GM23248 (cell line): ENCODE results near the gene CCDC92. TPM values are rescaled to one million over a fixed set of nuclear protein-coding genes. Genes with fewer than 3 reads are reported as not detected.

Experiments
- DNase-seq: peaks from one replicate; pipeline ENCODE4 v3.0.0-alpha.2; 2015
- H2AFZ ChIP-seq: fragments of 200-600 bp; sonication (generic); 2 replicates; pipeline ENCODE4 v1.6.1; 2016; ENCODE audit warnings: antibody characterized with exemption
- H3F3A ChIP-seq: fragments of 200-600 bp; sonication (generic); 2 replicates; pipeline ENCODE4 v1.6.1; 2016; ENCODE audit warnings: mild to moderate bottlenecking, antibody characterized with exemption, mixed run types; ENCODE audit not compliant: insufficient read depth
- H3K27ac ChIP-seq: fragments of 200-600 bp; sonication (generic); 2 replicates; pipeline ENCODE4 v1.5.1; 2016; ENCODE audit warnings: mild to moderate bottlenecking
- H3K27me3 ChIP-seq: fragments of 200-600 bp; sonication (generic); replicated peaks from 2 replicates; pipeline ENCODE4 v1.6.1; 2016; ENCODE audit warnings: mild to moderate bottlenecking; ENCODE audit not compliant: insufficient read depth
- H3K36me3 ChIP-seq: fragments of 200-600 bp; sonication (generic); 2 replicates; pipeline ENCODE4 v1.6.1; 2016; ENCODE audit warnings: low read depth, mild to moderate bottlenecking
- H3K4me1 ChIP-seq: fragments of 200-600 bp; sonication (generic); 2 replicates; pipeline ENCODE4 v1.6.1; 2016; ENCODE audit warnings: mild to moderate bottlenecking; ENCODE audit not compliant: insufficient read depth
- H3K4me2 ChIP-seq: fragments of 200-600 bp; sonication (generic); one replicate; pipeline ENCODE4 v1.6.1; 2016; ENCODE audit warnings: mild to moderate bottlenecking; ENCODE audit not compliant: unreplicated experiment
- H3K4me3 ChIP-seq: fragments of 200-600 bp; sonication (generic); 2 replicates; pipeline ENCODE4 v1.5.1; 2016; ENCODE audit warnings: mild to moderate bottlenecking
- H3K79me2 ChIP-seq: fragments of 200-600 bp; sonication (generic); 2 replicates; pipeline ENCODE4 v1.6.1; 2016; ENCODE audit warnings: mild to moderate bottlenecking; ENCODE audit not compliant: insufficient read depth
- H3K9ac ChIP-seq: fragments of 200-600 bp; sonication (generic); 2 replicates; pipeline ENCODE4 v1.6.1; 2016; ENCODE audit warnings: mild to moderate bottlenecking
- H3K9me2 ChIP-seq: fragments of 200-600 bp; sonication (generic); 2 replicates; pipeline ENCODE4 v1.6.1; 2016; ENCODE audit warnings: mixed run types, mild to moderate bottlenecking, moderate library complexity; ENCODE audit not compliant: insufficient read depth
- H3K9me3 ChIP-seq: fragments of 200-600 bp; sonication (generic); one replicate; pipeline ENCODE4 v1.6.1; 2017; ENCODE audit warnings: low read depth
- H4K20me1 ChIP-seq: fragments of 200-600 bp; sonication (generic); 2 replicates; pipeline ENCODE4 v1.6.0; 2016; ENCODE audit not compliant: insufficient read depth
- EZH2 ChIP-seq: fragments of 200-600 bp; sonication (generic); IDR thresholded peaks from 2 replicates; pipeline ENCODE4 v1.6.1; 2018; ENCODE audit warnings: antibody characterized with exemption, mild to moderate bottlenecking; ENCODE audit not compliant: insufficient read depth, poor library complexity, severe bottlenecking
- EZH2phosphoT487 ChIP-seq: fragments of 200-600 bp; sonication (generic); IDR thresholded peaks from 2 replicates; pipeline ENCODE4 v1.6.1; 2018; ENCODE audit warnings: antibody characterized with exemption, moderate library complexity, mild to moderate bottlenecking, low read depth; ENCODE audit not compliant: insufficient read depth
- WGBS, 2 experiments: methylation state at CpG; one replicate each; pipeline ENCODE4 v1.1.6; 2015 to 2017; ENCODE audit warnings: low lambda C conversion rate in 2 of 2, low coverage in 1 of 2; ENCODE audit errors: missing lambda C conversion rate in 2 of 2; 5-methylcytosine and 5-hydroxymethylcytosine counted together
- in situ Hi-C: fragments of 300-500 bp; cut with MboI; formaldehyde crosslinking; loops from 2 replicates; pipeline ENCODE4 v1.15.0; 2020
- polyA plus RNA-seq: library from polyadenylated mRNA; unstranded; fragments of >200 nt; fragmentation: Nextera tagmentation; extraction: Ambion mirVana; gene quantifications from 2 replicates; pipeline ENCODE4 v1.2.1, GENCODE V29; 2016
- total RNA-seq: library from RNA; depleted of rRNA; stranded (reverse); fragments of >200 nt; shearing (Covaris generic); gene quantifications from 2 replicates; pipeline ENCODE4 v1.2.3, GENCODE V29; 2014

CCDC92 gene
- total and polyA plus RNA-seq, 2 experiments from 2014 or later: 20.3 to 49.5 TPM

DNA sequence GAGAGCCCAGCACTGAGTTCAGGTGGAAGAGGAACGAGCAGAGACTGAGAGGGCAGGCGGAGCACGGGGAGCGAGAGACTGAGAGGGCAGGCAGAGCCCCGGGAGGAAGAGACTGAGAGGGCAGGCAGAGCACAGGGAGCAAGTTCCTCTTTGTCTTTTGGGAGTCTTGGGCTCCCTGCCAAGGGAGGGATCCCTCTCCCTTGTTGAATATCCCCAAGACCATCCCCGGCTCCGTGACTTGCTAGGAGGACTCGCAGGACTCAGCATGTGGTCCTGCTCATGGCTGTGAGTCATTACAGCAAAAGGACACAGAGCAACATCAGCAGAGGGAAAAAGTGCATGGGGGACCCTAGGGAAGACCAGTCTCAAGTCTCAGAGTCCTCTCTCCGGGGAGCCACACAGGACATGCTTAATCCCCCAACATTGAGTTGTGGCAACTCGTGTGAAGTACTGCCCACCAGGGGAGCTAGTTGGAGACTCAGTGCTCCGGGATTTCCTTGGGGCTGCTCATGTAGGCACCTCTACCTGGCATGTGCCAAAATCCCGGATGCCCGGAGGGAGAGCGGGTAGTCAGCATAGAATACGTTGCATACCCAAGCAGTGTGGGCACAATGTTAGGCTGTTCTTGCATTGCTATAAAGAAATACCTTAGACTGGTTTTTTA, 81.0 kb downstream of the CCDC92 start:
- H3K9me3 ChIP-seq: no peaks in the 10 kb centered on the region
- no peaks in the 10 kb centered on the region for H3K36me3 ChIP-seq
- H3K79me2 ChIP-seq: no peaks in the 10 kb centered on the region
- no peak overlapping the region for H3K4me2 ChIP-seq
- no peaks in the 10 kb centered on the region for H3K9me2 ChIP-seq
- in situ Hi-C loops: no loop called here
- peaks cover 23% of the 10 kb centered on the region for H3K27me3 ChIP-seq
- no peak overlapping the region for H3K9ac ChIP-seq
- 0 out of 2 replicates have a peak, but pooled peaks cover 2% of the 10 kb centered on the region for H3K4me1 ChIP-seq
- no peak for TF ChIP-seq EZH2
- no peak for TF ChIP-seq EZH2phosphoT487
- H2AFZ ChIP-seq: no peak overlapping the region
- DNase-seq: peak; percentile 25
- H4K20me1 ChIP-seq: no peaks in the 10 kb centered on the region
- 68 to 71% methylated on average over 15 of the region's 15 CpGs for WGBS, 2 experiments
- H3K27ac ChIP-seq: no peak overlapping the region
- no peak overlapping the region for H3K4me3 ChIP-seq
- H3F3A ChIP-seq: no peaks in the 10 kb centered on the region

DNA sequence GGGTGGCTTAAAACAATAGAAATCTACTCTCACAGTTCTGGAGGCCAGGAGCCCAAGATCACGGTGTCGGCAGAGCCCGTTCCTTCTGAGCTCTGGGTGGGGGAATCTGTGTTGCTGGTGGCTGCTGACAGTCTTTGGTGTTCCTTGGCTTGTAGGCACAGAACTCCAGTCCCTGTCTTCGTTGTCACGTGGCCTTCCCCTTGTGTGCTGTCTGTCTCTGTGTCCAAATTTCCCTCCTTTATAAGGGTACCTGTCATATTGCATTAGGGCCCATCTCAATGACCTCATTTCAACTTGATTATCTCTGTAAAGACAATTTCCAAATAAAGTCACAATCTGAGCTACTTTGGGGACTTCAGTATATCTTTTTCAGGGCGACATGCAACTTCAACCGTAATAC, 81.6 kb downstream of the CCDC92 start:
- TF ChIP-seq EZH2: no peak
- no peak for TF ChIP-seq EZH2phosphoT487
- no peak overlapping the region for H2AFZ ChIP-seq
- H3K4me1 ChIP-seq: no peaks in the 10 kb centered on the region
- 77 to 79% methylated on average over 7 of the region's 7 CpGs for WGBS, 2 experiments
- no peaks in the 10 kb centered on the region for H4K20me1 ChIP-seq
- H3K27ac ChIP-seq: no peak overlapping the region
- H3K9me2 ChIP-seq: no peaks in the 10 kb centered on the region
- no peaks in the 10 kb centered on the region for H3F3A ChIP-seq
- H3K36me3 ChIP-seq: no peaks in the 10 kb centered on the region
- no peak overlapping the region for H3K4me2 ChIP-seq
- in situ Hi-C loops: no loop called here
- DNase-seq: no peak
- no peaks in the 10 kb centered on the region for H3K9me3 ChIP-seq
- no peak overlapping the region for H3K9ac ChIP-seq
- H3K79me2 ChIP-seq: no peaks in the 10 kb centered on the region
- H3K4me3 ChIP-seq: no peak overlapping the region
- peaks cover 26% of the 10 kb centered on the region for H3K27me3 ChIP-seq

DNA sequence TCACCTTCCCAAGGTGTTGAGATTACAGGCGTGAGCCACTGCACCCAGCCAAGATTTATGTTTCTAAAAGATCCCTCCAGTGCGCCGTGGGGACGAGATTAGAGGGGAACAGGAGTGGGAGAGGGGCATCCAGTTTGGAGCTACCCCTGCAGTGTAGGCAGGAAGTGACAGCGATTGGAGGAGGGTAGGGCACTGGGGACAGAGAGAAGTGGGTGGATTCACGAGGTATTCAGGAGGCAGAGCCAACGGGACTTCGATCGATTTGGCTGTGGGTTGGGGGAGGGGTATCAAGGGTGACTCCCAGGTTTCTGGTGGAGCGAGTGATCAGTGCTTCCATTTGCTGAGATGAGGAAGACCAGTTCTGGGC, 82.1 kb downstream of the CCDC92 start:
- no peaks in the 10 kb centered on the region for H3K9me3 ChIP-seq
- 79 to 86% methylated on average over 10 of the region's 10 CpGs for WGBS, 2 experiments
- in situ Hi-C loops: no loop called here
- no peaks in the 10 kb centered on the region for H4K20me1 ChIP-seq
- TF ChIP-seq EZH2 (no peak), EZH2phosphoT487 (no peak)
- no peaks in the 10 kb centered on the region for H3K4me1 ChIP-seq
- no peak overlapping the region for H3K9ac ChIP-seq
- no peak overlapping the region for H3K4me2 ChIP-seq
- no peak overlapping the region for H3K4me3 ChIP-seq
- H3K27me3 ChIP-seq: peaks cover 31% of the 10 kb centered on the region
- H3F3A ChIP-seq: no peaks in the 10 kb centered on the region
- no peaks in the 10 kb centered on the region for H3K9me2 ChIP-seq
- H2AFZ ChIP-seq: no peak overlapping the region
- H3K79me2 ChIP-seq: no peaks in the 10 kb centered on the region
- no peak overlapping the region for H3K27ac ChIP-seq
- no peak for DNase-seq
- no peaks in the 10 kb centered on the region for H3K36me3 ChIP-seq

DNA sequence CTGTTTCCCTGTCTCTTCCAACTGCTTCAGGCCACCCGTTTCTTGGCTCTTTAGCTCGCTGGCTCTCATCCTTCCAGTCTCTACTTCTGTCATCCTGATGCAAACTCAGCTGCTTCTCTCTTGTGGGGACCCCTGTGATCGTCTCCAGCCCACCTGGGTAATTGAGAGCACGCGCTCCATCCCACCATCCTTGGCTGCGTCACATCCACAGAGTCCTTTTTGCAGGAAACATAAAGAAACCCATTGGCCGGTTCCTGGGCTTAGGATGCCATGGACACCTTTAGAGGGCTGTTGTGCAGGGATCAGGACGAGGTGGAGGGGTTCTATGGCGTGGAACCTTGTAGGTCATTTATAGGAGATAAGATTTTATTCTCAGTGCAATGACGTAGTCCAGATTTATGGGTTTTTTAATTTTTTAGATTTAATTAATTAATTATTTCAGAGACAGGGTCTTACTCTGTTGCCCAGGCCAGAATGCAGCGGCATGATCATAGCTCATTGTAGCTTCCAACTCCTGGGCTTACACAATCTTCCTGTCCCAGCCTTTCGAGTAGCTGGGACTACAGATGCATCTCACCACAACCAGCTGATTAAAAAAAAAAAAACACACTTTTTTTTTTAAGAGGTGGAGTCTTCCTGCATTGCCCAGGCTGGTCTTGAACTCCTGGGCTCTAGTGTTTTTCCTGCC, 82.6 kb downstream of the CCDC92 start:
- H3F3A ChIP-seq: no peaks in the 10 kb centered on the region
- H3K79me2 ChIP-seq: no peaks in the 10 kb centered on the region
- no peaks in the 10 kb centered on the region for H3K9me3 ChIP-seq
- DNase-seq: no peak
- H3K4me3 ChIP-seq: no peak overlapping the region
- no peak overlapping the region for H3K4me2 ChIP-seq
- H4K20me1 ChIP-seq: no peaks in the 10 kb centered on the region
- H3K9ac ChIP-seq: no peak overlapping the region
- WGBS, 2 experiments: 62 to 65% methylated on average over 12 of the region's 12 CpGs
- no peaks in the 10 kb centered on the region for H3K4me1 ChIP-seq
- H3K9me2 ChIP-seq: no peaks in the 10 kb centered on the region
- no peak overlapping the region for H2AFZ ChIP-seq
- in situ Hi-C loops: no loop called here
- no peaks in the 10 kb centered on the region for H3K36me3 ChIP-seq
- peaks cover 35% of the 10 kb centered on the region for H3K27me3 ChIP-seq
- no peak for TF ChIP-seq EZH2phosphoT487
- no peak for TF ChIP-seq EZH2
- no peak overlapping the region for H3K27ac ChIP-seq
